AG08395 (cell line): ENCODE data around the gene EPO.
"Not testable (repeated sequence)": the region's sequence is repeated elsewhere in the genome, so short reads cannot be mapped to it uniquely, and the experiment has no call there.

ENCODE experiments used
- DNase-seq: peaks from one replicate; pipeline ENCODE4 v3.0.0; 2012; ENCODE audit warnings: mixed read lengths, low spot score

Gene EPO

DNA sequence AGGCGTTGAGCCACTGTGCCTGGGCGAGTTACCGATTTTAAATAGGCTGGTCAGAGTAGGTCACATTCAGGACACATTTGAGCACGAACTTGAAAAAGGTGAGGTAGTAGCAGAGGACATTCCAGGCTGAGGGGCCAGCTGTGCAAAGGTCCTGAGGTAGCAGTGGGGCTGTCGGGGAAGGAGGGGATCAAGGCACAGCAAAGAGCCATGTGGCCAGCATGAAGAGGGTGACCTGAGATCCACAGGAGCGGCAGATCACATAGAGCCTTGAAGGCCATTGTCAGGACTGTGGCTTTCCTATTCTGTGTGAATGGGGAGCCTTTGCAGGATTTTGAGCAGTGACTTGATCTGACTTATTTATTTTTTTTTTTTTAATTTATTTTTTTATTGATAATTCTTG is 19.7 kb downstream of the EPO start:
- no peak for DNase-seq

DNA sequence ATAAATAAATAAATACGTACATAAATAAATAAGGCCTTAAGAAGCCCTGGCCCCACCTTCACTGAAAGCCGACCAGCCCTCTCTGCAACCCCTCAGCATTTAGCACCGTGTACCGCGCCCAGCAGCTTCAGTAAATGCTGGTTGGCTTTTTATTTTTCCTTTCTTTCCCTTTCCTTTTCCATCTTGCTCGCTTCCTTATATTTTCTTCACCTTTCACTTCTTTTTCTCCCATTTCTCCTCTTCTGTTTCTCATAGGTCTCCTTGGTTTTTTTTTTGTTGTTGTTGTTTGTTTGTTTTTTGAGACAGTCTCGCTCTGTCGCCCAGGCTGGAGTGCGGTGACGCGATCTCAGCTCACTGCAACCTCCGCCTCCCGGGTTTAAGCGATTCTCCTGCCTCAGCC is 24.3 kb downstream of the EPO start:
- DNase-seq, result no peak

DNA sequence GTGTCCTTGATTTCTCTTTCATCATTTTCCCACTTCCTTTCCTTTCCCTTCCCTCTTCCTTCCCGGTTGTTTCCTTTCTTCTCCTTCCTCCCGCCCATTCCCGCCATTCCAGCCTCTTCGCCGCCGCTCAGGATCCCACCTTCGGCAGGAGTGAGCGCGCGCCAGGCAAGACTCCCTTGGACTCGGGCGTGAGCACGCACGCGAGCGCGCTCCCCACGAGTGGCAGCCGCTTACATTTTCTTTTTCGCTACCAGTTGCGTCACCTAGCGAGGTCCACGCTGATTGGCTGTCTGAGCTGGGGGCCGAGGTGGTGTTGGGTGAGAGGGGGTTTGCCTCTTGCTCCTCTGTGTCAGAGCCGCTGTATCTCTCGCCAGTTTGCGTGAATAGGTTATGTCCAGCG is 24.9 kb downstream of the EPO start:
- peak; percentile 77 for DNase-seq

DNA sequence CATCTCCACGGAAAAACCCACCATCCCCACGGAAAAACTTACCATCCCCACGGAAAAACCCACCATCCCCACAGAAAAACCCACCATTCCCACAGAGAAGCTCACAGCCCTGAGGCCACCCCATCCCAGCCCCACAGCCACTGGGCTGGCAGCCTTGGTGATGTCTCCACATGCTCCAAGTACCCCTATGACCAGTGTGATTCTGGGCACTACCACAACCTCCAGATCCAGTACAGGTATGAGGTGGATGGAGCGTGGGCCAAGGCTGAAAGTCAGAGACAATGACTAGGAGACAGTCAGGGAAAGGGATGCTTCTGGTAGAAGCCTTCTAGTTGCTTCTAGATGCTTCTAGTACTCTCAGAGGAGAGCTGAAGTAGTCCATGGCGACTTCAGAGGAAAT is 32.7 kb downstream of the EPO start:
- DNase-seq, result no peak

DNA sequence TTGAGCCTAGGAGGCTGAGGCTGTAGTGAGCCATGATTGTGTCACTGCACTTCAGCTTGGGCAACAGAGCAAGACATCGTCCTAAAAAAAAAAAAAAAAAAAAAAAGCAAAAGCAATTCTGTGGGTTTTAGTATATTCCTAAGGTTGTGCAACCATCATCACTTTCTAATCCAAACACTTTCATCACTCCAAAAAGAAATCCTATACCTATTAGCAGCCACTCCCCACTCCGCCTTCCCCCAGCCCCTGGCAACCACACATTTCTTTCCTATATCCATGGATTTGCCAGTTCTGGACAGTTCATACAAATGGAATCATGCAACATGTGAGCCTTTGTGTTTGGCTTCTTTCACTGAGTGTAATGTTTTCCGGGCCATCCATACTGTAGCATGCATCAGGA is 33.5 kb downstream of the EPO start:
- no peak for DNase-seq

DNA sequence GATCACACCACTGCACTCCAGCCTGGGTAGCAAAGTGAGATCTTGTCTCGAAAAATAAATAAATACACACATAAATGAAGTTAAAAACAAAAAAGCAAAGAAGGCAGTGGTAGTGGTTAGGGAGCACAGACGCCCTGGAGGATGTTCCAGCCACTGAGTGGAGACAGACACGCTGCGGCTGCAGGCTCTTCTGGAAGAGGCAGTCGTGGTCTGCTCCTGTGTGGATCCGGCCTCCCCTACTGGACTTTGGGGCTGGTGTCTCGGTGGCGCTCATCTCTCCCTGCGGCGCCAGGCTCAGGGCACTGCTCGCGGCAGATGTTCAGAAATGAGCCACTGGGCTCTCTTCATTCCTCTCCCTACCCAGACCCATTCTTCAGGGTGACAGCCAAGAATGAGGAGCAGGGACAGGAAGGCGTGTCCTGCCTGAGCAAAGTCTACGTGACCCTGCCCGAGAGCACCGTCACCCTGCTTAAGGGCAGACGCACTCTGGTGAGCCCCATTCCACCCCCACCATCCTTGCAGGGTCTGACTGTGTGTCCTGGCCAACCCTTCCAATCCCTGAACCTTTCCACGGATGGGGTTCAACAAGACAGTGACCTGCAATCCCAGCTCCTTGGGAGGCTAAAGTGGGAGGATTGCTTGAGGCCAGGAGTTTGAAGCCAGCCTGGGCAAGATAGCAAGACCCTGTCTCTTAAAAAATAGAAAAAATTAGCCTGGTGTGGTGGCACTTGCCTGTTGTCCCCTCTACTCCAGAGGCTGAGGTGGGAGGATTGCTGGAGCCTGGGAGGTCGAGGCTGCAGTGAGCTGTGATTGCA is 39.3 kb downstream of the EPO start:
- DNase-seq, result no peak

DNA sequence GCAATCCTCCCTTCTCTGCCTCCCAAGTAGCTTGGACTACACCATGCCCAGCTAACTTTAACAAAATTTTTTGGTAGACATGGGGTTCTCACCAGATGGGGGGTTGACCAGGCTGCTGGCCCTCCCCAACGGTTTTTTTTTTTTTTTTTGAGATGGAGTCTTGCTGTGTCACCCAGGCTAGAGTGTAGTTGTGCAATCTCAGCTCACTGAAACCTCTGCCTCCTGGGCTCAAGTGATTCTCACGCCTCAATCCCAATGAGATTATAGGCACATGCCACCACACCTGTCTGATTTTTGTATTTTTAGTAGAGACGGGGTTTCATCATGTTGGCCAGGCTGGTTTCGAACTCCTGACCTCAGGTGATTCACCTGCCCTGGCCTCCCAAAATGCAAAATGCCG is 42.6 kb downstream of the EPO start:
- not testable (repeated sequence) for DNase-seq

DNA sequence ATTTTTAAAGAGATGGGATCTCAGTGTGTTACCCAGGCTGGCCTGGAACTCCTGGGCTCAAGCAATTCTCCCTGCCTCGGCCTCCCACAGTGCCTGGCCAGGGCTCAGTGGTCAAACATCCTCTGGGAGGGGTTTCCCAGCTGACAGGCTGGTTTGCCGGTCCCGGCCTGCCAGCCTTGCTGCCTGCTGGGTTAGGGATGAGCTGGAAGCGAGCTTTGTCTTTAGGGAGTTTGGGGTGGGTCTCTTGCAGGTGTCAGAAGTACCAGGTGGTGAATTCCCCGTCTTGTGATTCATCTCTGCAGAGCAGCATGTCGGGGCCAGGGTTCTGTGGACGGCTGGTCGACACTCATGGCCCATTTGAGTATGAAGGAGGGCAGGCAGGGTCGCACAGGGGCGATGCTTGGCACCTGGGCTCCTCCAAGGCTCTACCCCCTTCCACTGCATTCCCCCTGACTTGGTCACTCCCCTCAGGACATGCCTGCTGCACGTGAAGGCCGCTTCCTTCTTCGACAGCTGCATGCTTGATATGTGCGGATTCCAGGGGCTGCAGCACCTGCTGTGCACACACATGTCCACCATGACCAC is 43.4 kb downstream of the EPO start:
- DNase-seq, result no peak

DNA sequence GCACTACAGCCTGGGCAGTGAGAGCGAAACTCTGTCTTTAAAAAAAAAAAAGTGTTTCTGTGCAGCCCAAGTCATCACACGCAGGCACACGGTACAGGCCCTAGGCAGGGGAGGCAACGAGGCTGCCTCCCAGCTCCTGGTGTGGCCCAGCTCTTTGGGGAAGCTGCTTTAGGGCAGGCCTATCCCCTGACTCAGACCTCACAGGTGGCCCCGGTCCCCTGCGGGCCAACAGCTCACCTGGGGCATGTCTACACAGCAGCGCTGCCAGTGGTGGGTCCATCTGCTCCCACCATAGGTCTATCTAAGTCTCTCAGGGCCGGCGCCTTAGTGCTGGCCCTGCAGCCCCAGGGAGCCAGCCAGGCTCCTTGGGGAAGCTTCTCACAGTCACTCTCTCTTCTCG is 44.6 kb downstream of the EPO start:
- no peak for DNase-seq

DNA sequence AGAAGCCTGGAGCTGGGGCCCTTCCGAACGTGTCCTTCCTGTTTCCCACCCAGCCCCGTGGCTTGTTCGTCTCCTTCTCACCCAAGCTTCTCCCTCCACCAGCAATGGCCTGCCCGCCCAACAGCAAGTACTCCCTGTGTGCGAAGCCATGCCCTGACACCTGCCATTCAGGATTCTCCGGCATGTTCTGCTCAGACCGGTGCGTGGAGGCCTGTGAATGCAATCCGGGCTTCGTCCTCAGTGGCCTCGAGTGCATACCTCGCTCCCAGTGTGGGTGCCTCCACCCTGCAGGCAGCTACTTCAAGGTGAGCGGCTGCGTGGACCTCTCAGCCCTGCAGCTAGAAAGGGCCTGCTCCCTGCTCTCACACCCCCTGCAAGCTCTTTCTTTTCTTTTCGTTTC is 45.0 kb downstream of the EPO start:
- no peak for DNase-seq

DNA sequence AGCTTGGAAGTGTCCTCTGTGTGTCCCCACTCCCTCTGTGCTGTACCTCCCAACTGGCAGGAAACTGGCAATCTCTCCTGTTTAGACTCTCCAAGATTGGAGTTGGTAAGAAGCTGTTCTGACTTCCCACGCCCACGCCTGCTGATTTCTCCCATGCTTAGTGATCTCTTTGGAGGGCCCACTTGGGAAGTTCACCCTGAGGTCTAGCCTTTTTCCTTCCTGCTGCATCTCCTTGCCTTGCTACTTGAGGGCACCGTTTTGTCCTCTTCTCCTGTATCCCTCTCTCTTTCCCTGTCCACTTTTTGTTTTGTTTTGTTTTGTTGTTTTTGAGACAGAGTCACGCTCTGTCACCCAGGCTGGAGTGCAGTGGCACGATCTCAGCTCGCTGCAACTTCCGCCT is 48.5 kb downstream of the EPO start:
- no peak for DNase-seq
